Neural progenitor cell (in vitro differentiated cells): ENCODE results near the gene MKLN1.

ENCODE experiments used
- CTCF ChIP-seq: fragments of 200-600 bp; sonication (generic); IDR thresholded peaks from 2 replicates; pipeline ENCODE4 v1.5.1; 2017; ENCODE audit warnings: antibody characterized with exemption, mild to moderate bottlenecking
- EZH2 ChIP-seq: fragments of 200-600 bp; sonication (generic); IDR thresholded peaks from 2 replicates; pipeline ENCODE4 v1.6.1; 2017; ENCODE audit warnings: antibody characterized with exemption, mild to moderate bottlenecking, moderate library complexity
- EZH2phosphoT487 ChIP-seq: fragments of 200-600 bp; sonication (generic); IDR thresholded peaks from 2 replicates; pipeline ENCODE4 v1.6.1; 2017; ENCODE audit warnings: antibody characterized with exemption

GRCh38 chr7:131506597-131506996, 178.9 kb downstream of the MKLN1 start:
- TF ChIP-seq CTCF = no peak
- no peak for TF ChIP-seq EZH2
- no peak for TF ChIP-seq EZH2phosphoT487
